Endothelial cell of umbilical vein (primary cell): Measurements from ENCODE around the gene ARID5A. TPM values are rescaled to one million over a fixed set of nuclear protein-coding genes. Genes with fewer than 3 reads are reported as not detected.

Experiments
- BruUV-seq: library from RNA; stranded (reverse); fragments of 400-500 nt; replicated peaks from 2 replicates; lab custom pipeline; 2021; lab: Mats Ljungman, UMichigan
- CTCF ChIA-PET: fragments of 300-600, 350-600 bp; sonication (Branson Sonifier 250); formaldehyde crosslinking; loops from one replicate; lab custom pipeline; 2021; ENCODE audit warnings: antibody characterized with exemption, inconsistent platforms; lab: Charles Lee
- POLR2A ChIA-PET: fragments of 300-600, 350-600 bp; sonication (Branson Sonifier 250); formaldehyde crosslinking; loops from one replicate; lab custom pipeline; 2021; ENCODE audit warnings: antibody characterized with exemption, inconsistent platforms; lab: Charles Lee
- DNase-seq: peaks from one replicate; pipeline ENCODE4 v3.0.0-alpha.2; 2011; ENCODE audit warnings: low read depth, low spot score
- FAIRE-seq: peaks from 2 replicates; lab custom pipeline; 2011; peaks lifted over from hg19 to GRCh38; lab: Jason Lieb, UNC
- H2AFZ ChIP-seq: 2 replicates; pipeline ENCODE4 v1.6.0; 2012; ENCODE audit warnings: low read depth, low read length, control low read depth, inconsistent platforms
- H3K27ac ChIP-seq: 2 replicates; pipeline ENCODE4 v1.5.1; 2011; ENCODE audit warnings: low read depth, mild to moderate bottlenecking, control low read depth, low read length, moderate library complexity; ENCODE audit not compliant: insufficient read depth
- H3K27me3 ChIP-seq, 2 experiments: 2 replicates each; pipeline versions ENCODE4 v1.6.0 to v1.6.1; 2011; ENCODE audit warnings: low read length in 2 of 2, mixed read lengths in 1 of 2; ENCODE audit not compliant: control insufficient read depth in 2 of 2, insufficient read depth in 2 of 2
- H3K36me3 ChIP-seq, 2 experiments: 2 replicates in 1 of 2; 3 replicates in 1 of 2; pipeline ENCODE4 v1.5.1; 2011; ENCODE audit warnings: low read length in 2 of 2, mild to moderate bottlenecking in 1 of 2, moderate library complexity in 1 of 2; ENCODE audit not compliant: control insufficient read depth in 2 of 2, insufficient read depth in 2 of 2; ENCODE audit errors: extremely low read depth in 1 of 2
- H3K4me1 ChIP-seq: 3 replicates; pipeline ENCODE4 v1.5.1; 2011; ENCODE audit warnings: mild to moderate bottlenecking, low read length; ENCODE audit not compliant: control insufficient read depth, insufficient read depth; ENCODE audit errors: extremely low read depth
- H3K4me2 ChIP-seq: 2 replicates; pipeline ENCODE4 v1.6.1; 2011; ENCODE audit warnings: low read length, control low read depth, mixed read lengths; ENCODE audit not compliant: insufficient read depth
- H3K4me3 ChIP-seq, 3 experiments: fragments of 200-600 bp in 1 of 3; sonication (generic), shearing (Covaris generic) in 1 of 3; replicated peaks in 1 of 3; 2 replicates each; pipeline ENCODE4 v1.5.1; 2011 to 2016; ENCODE audit warnings: control low read depth in 3 of 3, low read length in 3 of 3, mild to moderate bottlenecking in 2 of 3, inconsistent platforms in 1 of 3, low read depth in 1 of 3, moderate library complexity in 1 of 3; ENCODE audit not compliant: insufficient read depth in 1 of 3
- H3K79me2 ChIP-seq: 2 replicates; pipeline ENCODE4 v1.6.0; 2012; ENCODE audit warnings: low read length, inconsistent platforms; ENCODE audit not compliant: control insufficient read depth, insufficient read depth
- H3K9ac ChIP-seq: replicated peaks from 2 replicates; pipeline ENCODE3; 2011; ENCODE audit warnings: low read length, control low read depth; ENCODE audit not compliant: insufficient read depth; ENCODE audit errors: extremely low read depth
- H3K9me1 ChIP-seq: replicated peaks from 3 replicates; pipeline ENCODE4 v1.6.0; 2011; ENCODE audit warnings: mild to moderate bottlenecking, low read length; ENCODE audit not compliant: control insufficient read depth, insufficient read depth; ENCODE audit errors: extremely low read depth
- H3K9me3 ChIP-seq: replicated peaks from 2 replicates; pipeline ENCODE4 v1.5.1; 2012; ENCODE audit warnings: low read length, inconsistent platforms; ENCODE audit not compliant: control insufficient read depth, insufficient read depth
- H4K20me1 ChIP-seq: replicated peaks from 2 replicates; pipeline ENCODE3; 2011; ENCODE audit warnings: mild to moderate bottlenecking, low read length; ENCODE audit not compliant: control insufficient read depth, insufficient read depth; ENCODE audit errors: extremely low read depth
- CTCF ChIP-seq, 2 donors: IDR thresholded peaks; 1 replicate in 1 of 2; 2 replicates in 1 of 2; pipeline ENCODE4 v1.5.1; 2011; ENCODE audit warnings: low read length in 2 of 2, mild to moderate bottlenecking in 2 of 2, moderate library complexity in 2 of 2, control low read depth in 1 of 2, inconsistent platforms in 1 of 2, low read depth in 1 of 2; ENCODE audit not compliant: insufficient read depth in 1 of 2; ENCODE audit errors: extremely low read depth in 1 of 2
- EZH2 ChIP-seq: IDR thresholded peaks from 2 replicates; pipeline ENCODE4 v1.6.1; 2012; ENCODE audit warnings: borderline replicate concordance, low read depth, mild to moderate bottlenecking, moderate library complexity, low read length, inconsistent platforms; ENCODE audit not compliant: severe bottlenecking
- FOS ChIP-seq: IDR thresholded peaks from 2 replicates; pipeline ENCODE4 v1.6.1; 2011; ENCODE audit warnings: mild to moderate bottlenecking, low read length, moderate library complexity, borderline replicate concordance; ENCODE audit not compliant: insufficient read depth
- GATA2 ChIP-seq: IDR thresholded peaks from 2 replicates; pipeline ENCODE4 v1.7.0; 2011; ENCODE audit warnings: low read depth, mild to moderate bottlenecking, moderate library complexity, mixed read lengths, low read length; ENCODE audit not compliant: insufficient read length, insufficient read depth
- JUN ChIP-seq: IDR thresholded peaks from 2 replicates; pipeline ENCODE4 v1.6.1; 2011; ENCODE audit warnings: borderline replicate concordance, low read depth; ENCODE audit not compliant: insufficient read length, insufficient read depth
- MYC ChIP-seq: IDR thresholded peaks from one replicate; pipeline ENCODE4 v1.6.1; 2011; ENCODE audit warnings: mild to moderate bottlenecking, low read depth, low read length
- POLR2A ChIP-seq: IDR thresholded peaks from 2 replicates; pipeline ENCODE4 v1.6.1; 2012; ENCODE audit warnings: low read depth, mild to moderate bottlenecking, control low read depth, low read length
- POLR2AphosphoS5 ChIP-seq: IDR thresholded peaks from 2 replicates; pipeline ENCODE4 v1.6.1; 2012; ENCODE audit warnings: low read depth, mild to moderate bottlenecking, control low read depth, low read length, moderate library complexity; ENCODE audit not compliant: insufficient read depth
- dilution Hi-C: fragments of 300-500 bp; cut with MboI; formaldehyde crosslinking; loops from one replicate; pipeline ENCODE4 v1.15.0; 2019; ENCODE audit warnings: low sequenced_read_pairs; ENCODE audit not compliant: extremely low pct_ligation_motif_present
- intact Hi-C: fragments of 100-400 bp; cut with micrococcal nuclease; formaldehyde crosslinking; loops from one replicate; pipeline ENCODE4 v1.10.0; 2022
- polyA plus RNA-seq, 4 experiments: library from polyadenylated mRNA; depleted of rRNA in 3 of 4; stranded (reverse) in 3 of 4; unstranded in 1 of 4; fragments of >200 nt; gene quantifications; 2 replicates each; pipeline versions ENCODE4 v1.2.1 to v1.2.3, GENCODE V29; 2011 to 2012; ENCODE audit warnings: missing spikeins in 1 of 4
- total RNA-seq: library from RNA; stranded (reverse); gene quantifications from 2 replicates; pipeline ENCODE4 v1.2.3, GENCODE V29; 2021
- TF ChIP-seq, protein P1 (sequence below): IDR thresholded peaks from 2 replicates; pipeline ENCODE4 v1.6.1; 2011; ENCODE audit not compliant: insufficient read depth, insufficient read length

Gene ARID5A
- total and polyA plus RNA-seq, 2 donors (not counting 3 experiments of a cell fraction or from before 2014, with no cell fraction given) = 18.0 to 24.7 TPM

GRCh38 chr2:96529376-96530143 is 7.0 kb upstream of the ARID5A start:
- Histone ChIP-seq H3K79me2 (no peaks in the 10 kb centered on the region), H3K36me3 (no peaks in the 10 kb centered on the region), H3K27me3 (no peaks in the 10 kb centered on the region), H3K4me3 (no peak overlapping the region), H2AFZ (no peak overlapping the region), H3K4me2 (no peak overlapping the region), H3K4me1 (peaks cover 36% of the 10 kb centered on the region), H3K9me3 (no peaks in the 10 kb centered on the region), H4K20me1 (no peaks in the 10 kb centered on the region), H3K9me1 (no peaks in the 10 kb centered on the region), H3K27ac (no peak overlapping the region), H3K9ac (no peak overlapping the region)
- no peak for DNase-seq
- ChIA-PET CTCF (interaction anchor here (0.6 to 3.4 kb wide), 5 partner anchors 8 to 122 kb away, joined by 3 to 101 read pairs (median 9); partner anchors contain the start of gene ARID5A), POLR2A (no interaction called here)
- intact Hi-C loops = loop anchor here (5.0 kb wide), 1 partner anchor 213 kb away; the partner anchor contains the start of gene LMAN2L
- BruUV-seq = no TSS peak
- FAIRE-seq = no peak
- dilution Hi-C loops = no loop called here
- no peak for TF ChIP-seq GATA2
- no peak for TF ChIP-seq EZH2
- TF ChIP-seq POLR2A = no peak
- TF ChIP-seq JUN = no peak
- TF ChIP-seq CTCF (IDR thresholded peaks at IDR 0.05; ENCODE audit: extremely low read depth in 1 of 2, insufficient read depth in 1 of 2, low read depth in 1 of 2, low read length in 2 of 2) = no peak
- no peak for TF ChIP-seq FOS
- TF ChIP-seq MYC = no peak
- TF ChIP-seq POLR2AphosphoS5 = no peak
- TF ChIP-seq, protein P1, sequence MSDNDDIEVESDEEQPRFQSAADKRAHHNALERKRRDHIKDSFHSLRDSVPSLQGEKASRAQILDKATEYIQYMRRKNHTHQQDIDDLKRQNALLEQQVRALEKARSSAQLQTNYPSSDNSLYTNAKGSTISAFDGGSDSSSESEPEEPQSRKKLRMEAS = no peak
